Panc1 (cell line): ENCODE data around the gene HBP1. TPM values are rescaled to one million over a fixed set of nuclear protein-coding genes. Genes with fewer than 3 reads are reported as not detected.
"Not testable (repeated sequence)": the region's sequence is repeated elsewhere in the genome, so short reads cannot be mapped to it uniquely, and the experiment has no call there.

Experiments
- ATAC-seq: fragments of 200-7000 bp; cut with Tn5 transposase; 2 replicates; pipeline ENCODE4 v1.9.1; 2020; ENCODE audit warnings: mild to moderate bottlenecking, moderate library complexity
- BruUV-seq: library from RNA; stranded (reverse); fragments of 400-500 nt; replicated peaks from 2 replicates; lab custom pipeline; 2021; lab: Mats Ljungman, UMichigan
- CTCF ChIA-PET: fragments of 300-600 bp; sonication (Branson Sonifier 250); formaldehyde crosslinking; loops from one replicate; lab custom pipeline; 2022; ENCODE audit warnings: antibody characterized with exemption; lab: Charles Lee
- POLR2A ChIA-PET: fragments of 300-600 bp; sonication (Branson Sonifier 250); formaldehyde crosslinking; loops from one replicate; lab custom pipeline; 2022; ENCODE audit warnings: antibody characterized with exemption; lab: Charles Lee
- DNase-seq: peaks from one replicate; pipeline ENCODE4 v3.0.0-alpha.2; 2010; ENCODE audit warnings: low read depth, low spot score
- H3K27ac ChIP-seq: 2 replicates; pipeline ENCODE4 v1.5.1; 2011; ENCODE audit warnings: mild to moderate bottlenecking, low read length, inconsistent platforms
- H3K27me3 ChIP-seq: fragments of 200-500 bp; sonication (Bioruptor generic); 2 replicates; pipeline ENCODE4 v1.6.0; 2014; ENCODE audit warnings: low read length, inconsistent platforms; ENCODE audit not compliant: control insufficient read depth, insufficient read depth
- H3K36me3 ChIP-seq: fragments of 200-500 bp; sonication (Bioruptor generic); 2 replicates; pipeline ENCODE4 v1.5.1; 2014; ENCODE audit warnings: inconsistent platforms, mild to moderate bottlenecking, low read length, moderate library complexity; ENCODE audit not compliant: control insufficient read depth, insufficient read depth
- H3K4me1 ChIP-seq: 2 replicates; pipeline ENCODE4 v1.5.1; 2011; ENCODE audit warnings: inconsistent platforms, mild to moderate bottlenecking, low read length, moderate library complexity; ENCODE audit not compliant: control insufficient read depth, insufficient read depth
- H3K4me3 ChIP-seq, 2 experiments: 2 replicates each; pipeline ENCODE4 v1.5.1; 2011 to 2012; ENCODE audit warnings: low read depth in 2 of 2, low read length in 2 of 2, mild to moderate bottlenecking in 2 of 2, inconsistent platforms in 1 of 2, moderate library complexity in 1 of 2
- H3K9me3 ChIP-seq: fragments of 200-500 bp; sonication (Bioruptor generic); 2 replicates; pipeline ENCODE4 v1.5.1; 2014; ENCODE audit warnings: low read depth, mild to moderate bottlenecking, inconsistent platforms, low read length, moderate library complexity; ENCODE audit not compliant: control insufficient read depth, insufficient read depth
- POLR2AphosphoS5 ChIP-seq: IDR thresholded peaks from 2 replicates; pipeline ENCODE4 v1.6.1; 2012; ENCODE audit warnings: mild to moderate bottlenecking, low read depth, low read length, moderate library complexity
- SIN3A ChIP-seq: IDR thresholded peaks from 2 replicates; pipeline ENCODE4 v1.6.1; 2012; ENCODE audit warnings: low read depth, mild to moderate bottlenecking, low read length, moderate library complexity, borderline replicate concordance; ENCODE audit not compliant: insufficient read depth
- TCF7L2 ChIP-seq: IDR thresholded peaks from 2 replicates; pipeline ENCODE4 v1.6.1; 2011; ENCODE audit warnings: mild to moderate bottlenecking, low read depth, low read length, inconsistent platforms
- in situ Hi-C: cut with HindIII; loops from 2 replicates; pipeline ENCODE4 v1.10.0; 2016; ENCODE audit warnings: low sequenced_read_pairs, low pct_unique_long_range_greater_than_20kb
- intact Hi-C: fragments of 100-400 bp; cut with micrococcal nuclease; formaldehyde crosslinking; loops from one replicate; pipeline ENCODE4 v1.10.0; 2022; ENCODE audit not compliant: unreplicated experiment
- total RNA-seq: library from RNA; stranded (reverse); gene quantifications from one replicate; pipeline ENCODE4 v1.2.1, GENCODE V29; 2021; ENCODE audit not compliant: unreplicated experiment
- TF ChIP-seq, protein P1 (sequence below), 2 experiments: IDR thresholded peaks; 2 replicates each; pipeline ENCODE4 v1.6.1; 2011 to 2012; ENCODE audit warnings: low read depth in 2 of 2, control low read depth in 1 of 2, low read length in 1 of 2, mild to moderate bottlenecking in 1 of 2, moderate library complexity in 1 of 2; ENCODE audit not compliant: insufficient read depth in 1 of 2
- TF ChIP-seq, protein P2 (sequence below): fragments of 450-650 bp; IDR thresholded peaks from 2 replicates; pipeline ENCODE4 v1.5.1; 2017; ENCODE audit warnings: mild to moderate bottlenecking

Gene HBP1
- total RNA-seq, 1 experiment from 2014 or later = 28.1 TPM

DNA sequence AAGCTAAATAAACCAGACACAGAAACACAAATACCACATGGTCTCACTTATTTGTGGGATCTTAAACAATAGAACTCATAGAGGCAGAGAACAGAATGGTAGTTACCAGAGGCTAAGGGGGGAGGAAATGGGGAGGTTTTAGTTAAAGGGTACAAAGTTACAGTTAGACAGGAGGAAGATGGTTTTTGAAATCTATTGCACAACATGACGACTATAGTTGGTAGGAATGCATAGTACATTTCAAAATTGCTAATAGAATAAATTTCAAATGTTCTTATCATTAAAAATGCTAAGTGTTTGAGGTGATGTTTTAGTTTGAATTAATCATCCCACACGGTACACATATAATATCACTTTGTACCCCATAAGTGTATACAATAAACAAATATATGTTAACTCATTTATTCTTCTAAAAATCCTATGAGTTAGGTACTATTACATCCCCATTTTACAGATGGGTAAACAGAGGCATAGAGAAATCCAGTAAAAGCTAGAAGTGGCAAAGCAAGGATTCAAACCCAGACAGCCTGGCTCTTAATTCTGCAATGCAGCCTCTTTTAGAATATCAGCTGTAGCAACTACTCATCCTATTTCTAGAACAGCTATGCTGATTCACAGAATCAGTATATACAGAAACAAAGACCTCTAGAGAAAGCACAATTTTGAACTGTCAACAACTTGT is 50.9 kb downstream of the HBP1 start:
- Histone ChIP-seq H3K27me3 (no peaks in the 10 kb centered on the region), H3K27ac (no peak overlapping the region), H3K4me1 (no peaks in the 10 kb centered on the region), H3K9me3 (no peaks in the 10 kb centered on the region), H3K36me3 (no peaks in the 10 kb centered on the region), H3K4me3 (no peak overlapping the region)
- TF ChIP-seq, protein P1, sequence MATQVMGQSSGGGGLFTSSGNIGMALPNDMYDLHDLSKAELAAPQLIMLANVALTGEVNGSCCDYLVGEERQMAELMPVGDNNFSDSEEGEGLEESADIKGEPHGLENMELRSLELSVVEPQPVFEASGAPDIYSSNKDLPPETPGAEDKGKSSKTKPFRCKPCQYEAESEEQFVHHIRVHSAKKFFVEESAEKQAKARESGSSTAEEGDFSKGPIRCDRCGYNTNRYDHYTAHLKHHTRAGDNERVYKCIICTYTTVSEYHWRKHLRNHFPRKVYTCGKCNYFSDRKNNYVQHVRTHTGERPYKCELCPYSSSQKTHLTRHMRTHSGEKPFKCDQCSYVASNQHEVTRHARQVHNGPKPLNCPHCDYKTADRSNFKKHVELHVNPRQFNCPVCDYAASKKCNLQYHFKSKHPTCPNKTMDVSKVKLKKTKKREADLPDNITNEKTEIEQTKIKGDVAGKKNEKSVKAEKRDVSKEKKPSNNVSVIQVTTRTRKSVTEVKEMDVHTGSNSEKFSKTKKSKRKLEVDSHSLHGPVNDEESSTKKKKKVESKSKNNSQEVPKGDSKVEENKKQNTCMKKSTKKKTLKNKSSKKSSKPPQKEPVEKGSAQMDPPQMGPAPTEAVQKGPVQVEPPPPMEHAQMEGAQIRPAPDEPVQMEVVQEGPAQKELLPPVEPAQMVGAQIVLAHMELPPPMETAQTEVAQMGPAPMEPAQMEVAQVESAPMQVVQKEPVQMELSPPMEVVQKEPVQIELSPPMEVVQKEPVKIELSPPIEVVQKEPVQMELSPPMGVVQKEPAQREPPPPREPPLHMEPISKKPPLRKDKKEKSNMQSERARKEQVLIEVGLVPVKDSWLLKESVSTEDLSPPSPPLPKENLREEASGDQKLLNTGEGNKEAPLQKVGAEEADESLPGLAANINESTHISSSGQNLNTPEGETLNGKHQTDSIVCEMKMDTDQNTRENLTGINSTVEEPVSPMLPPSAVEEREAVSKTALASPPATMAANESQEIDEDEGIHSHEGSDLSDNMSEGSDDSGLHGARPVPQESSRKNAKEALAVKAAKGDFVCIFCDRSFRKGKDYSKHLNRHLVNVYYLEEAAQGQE (IDR thresholded peaks at IDR 0.05; ENCODE audit: insufficient read depth in 1 of 2, low read depth in 2 of 2, low read length in 1 of 2) = no peak
- no peak for TF ChIP-seq POLR2AphosphoS5
- TF ChIP-seq TCF7L2 = no peak
- TF ChIP-seq SIN3A = no peak
- TF ChIP-seq, protein P2, sequence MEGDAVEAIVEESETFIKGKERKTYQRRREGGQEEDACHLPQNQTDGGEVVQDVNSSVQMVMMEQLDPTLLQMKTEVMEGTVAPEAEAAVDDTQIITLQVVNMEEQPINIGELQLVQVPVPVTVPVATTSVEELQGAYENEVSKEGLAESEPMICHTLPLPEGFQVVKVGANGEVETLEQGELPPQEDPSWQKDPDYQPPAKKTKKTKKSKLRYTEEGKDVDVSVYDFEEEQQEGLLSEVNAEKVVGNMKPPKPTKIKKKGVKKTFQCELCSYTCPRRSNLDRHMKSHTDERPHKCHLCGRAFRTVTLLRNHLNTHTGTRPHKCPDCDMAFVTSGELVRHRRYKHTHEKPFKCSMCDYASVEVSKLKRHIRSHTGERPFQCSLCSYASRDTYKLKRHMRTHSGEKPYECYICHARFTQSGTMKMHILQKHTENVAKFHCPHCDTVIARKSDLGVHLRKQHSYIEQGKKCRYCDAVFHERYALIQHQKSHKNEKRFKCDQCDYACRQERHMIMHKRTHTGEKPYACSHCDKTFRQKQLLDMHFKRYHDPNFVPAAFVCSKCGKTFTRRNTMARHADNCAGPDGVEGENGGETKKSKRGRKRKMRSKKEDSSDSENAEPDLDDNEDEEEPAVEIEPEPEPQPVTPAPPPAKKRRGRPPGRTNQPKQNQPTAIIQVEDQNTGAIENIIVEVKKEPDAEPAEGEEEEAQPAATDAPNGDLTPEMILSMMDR = no peak
- ATAC-seq = no peak
- in situ Hi-C loops (no loop called here), intact Hi-C loops (no loop called here)
- ChIA-PET CTCF (no interaction called here), POLR2A (no interaction called here)
- no peak for DNase-seq
- no TSS peak for BruUV-seq

DNA sequence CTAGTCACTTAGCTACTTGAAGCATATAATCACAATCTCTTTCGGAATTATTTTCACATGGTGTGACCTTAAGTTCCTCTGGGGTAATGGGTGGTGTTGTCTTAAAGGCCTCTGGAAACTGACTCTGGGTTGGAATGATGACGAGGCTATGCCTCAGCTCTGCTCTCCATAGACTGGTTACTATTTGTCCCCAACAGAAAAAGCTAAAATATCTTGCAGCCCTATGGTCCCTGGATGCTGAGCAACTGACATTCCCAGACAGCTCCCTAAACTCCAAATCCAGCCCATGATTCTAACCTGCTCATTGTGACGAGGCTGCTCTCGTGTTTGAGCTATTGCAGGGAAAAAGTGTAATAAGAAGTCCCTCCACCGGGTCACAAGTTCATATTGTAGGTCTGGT is 51.6 kb downstream of the HBP1 start:
- intact Hi-C loops (no loop called here), in situ Hi-C loops (no loop called here)
- DNase-seq (no peak), ATAC-seq (no peak)
- POLR2A ChIA-PET = no interaction called here
- TF ChIP-seq POLR2AphosphoS5 (no peak), TCF7L2 (no peak), SIN3A (no peak)
- TF ChIP-seq, protein P2 = no peak
- TF ChIP-seq, protein P1 (IDR thresholded peaks at IDR 0.05; ENCODE audit: insufficient read depth in 1 of 2, low read depth in 2 of 2, low read length in 1 of 2) = no peak
- Histone ChIP-seq H3K4me3 (no peak overlapping the region), H3K27me3 (no peaks in the 10 kb centered on the region), H3K9me3 (no peaks in the 10 kb centered on the region), H3K27ac (no peak overlapping the region), H3K36me3 (no peaks in the 10 kb centered on the region), H3K4me1 (no peaks in the 10 kb centered on the region)
- no TSS peak for BruUV-seq
- CTCF ChIA-PET = no interaction called here

DNA sequence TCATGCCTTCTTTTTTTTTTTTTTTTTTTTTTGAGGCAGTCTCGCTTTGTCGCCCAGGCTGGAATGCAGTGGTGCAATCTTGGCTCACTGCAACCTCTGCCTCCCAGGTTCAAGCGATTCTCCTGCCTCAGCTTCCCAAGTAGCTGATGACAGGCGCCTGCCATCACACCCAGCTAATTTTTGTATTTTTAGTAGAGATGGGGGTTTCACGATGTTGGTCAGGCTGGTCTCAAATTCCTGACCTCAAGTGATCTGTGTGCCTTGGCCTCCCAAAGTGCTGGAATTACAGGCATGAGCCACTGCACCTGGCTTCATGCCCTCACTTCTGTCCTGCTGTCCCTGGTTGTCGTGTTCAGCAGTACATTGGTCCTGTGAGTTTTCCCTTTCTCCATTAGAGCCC is 52.0 kb downstream of the HBP1 start:
- in situ Hi-C loops = not testable (repeated sequence)

More for the DNA sequence above, 52.0 kb downstream of the HBP1 start:
- H3K27me3 ChIP-seq, H3K36me3 ChIP-seq, H3K4me3 ChIP-seq, CTCF ChIA-PET, H3K27ac ChIP-seq, H3K9me3 ChIP-seq, ATAC-seq, BruUV-seq, H3K4me1 ChIP-seq, intact Hi-C loops, DNase-seq: not testable (repeated sequence)
- POLR2A ChIA-PET = interaction anchor here (0.6 kb wide), 1 partner anchor 8 kb away, joined by 9 read pairs; no protein-coding TSS in a partner anchor
